ENCODE measurements around the gene SLC3A2. TPM values are rescaled to one million over a fixed set of nuclear protein-coding genes. Genes with fewer than 3 reads are reported as not detected.

Gene SLC3A2
- total RNA-seq, 1 donor from 2014 or later = 35.0 TPM

DNA sequence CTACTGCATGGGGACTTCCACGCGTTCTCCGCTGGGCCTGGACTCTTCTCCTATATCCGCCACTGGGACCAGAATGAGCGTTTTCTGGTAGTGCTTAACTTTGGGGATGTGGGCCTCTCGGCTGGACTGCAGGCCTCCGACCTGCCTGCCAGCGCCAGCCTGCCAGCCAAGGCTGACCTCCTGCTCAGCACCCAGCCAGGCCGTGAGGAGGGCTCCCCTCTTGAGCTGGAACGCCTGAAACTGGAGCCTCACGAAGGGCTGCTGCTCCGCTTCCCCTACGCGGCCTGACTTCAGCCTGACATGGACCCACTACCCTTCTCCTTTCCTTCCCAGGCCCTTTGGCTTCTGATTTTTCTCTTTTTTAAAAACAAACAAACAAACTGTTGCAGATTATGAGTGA is 7.7 kb downstream of the SLC3A2 start:
- intact Hi-C loops (cut with micrococcal nuclease) = no loop called here
- H3K4me3 ChIP-seq = no peak overlapping the region
- peaks cover 49% of the 10 kb centered on the region for H3K4me1 ChIP-seq
- TF ChIP-seq, protein P1, sequence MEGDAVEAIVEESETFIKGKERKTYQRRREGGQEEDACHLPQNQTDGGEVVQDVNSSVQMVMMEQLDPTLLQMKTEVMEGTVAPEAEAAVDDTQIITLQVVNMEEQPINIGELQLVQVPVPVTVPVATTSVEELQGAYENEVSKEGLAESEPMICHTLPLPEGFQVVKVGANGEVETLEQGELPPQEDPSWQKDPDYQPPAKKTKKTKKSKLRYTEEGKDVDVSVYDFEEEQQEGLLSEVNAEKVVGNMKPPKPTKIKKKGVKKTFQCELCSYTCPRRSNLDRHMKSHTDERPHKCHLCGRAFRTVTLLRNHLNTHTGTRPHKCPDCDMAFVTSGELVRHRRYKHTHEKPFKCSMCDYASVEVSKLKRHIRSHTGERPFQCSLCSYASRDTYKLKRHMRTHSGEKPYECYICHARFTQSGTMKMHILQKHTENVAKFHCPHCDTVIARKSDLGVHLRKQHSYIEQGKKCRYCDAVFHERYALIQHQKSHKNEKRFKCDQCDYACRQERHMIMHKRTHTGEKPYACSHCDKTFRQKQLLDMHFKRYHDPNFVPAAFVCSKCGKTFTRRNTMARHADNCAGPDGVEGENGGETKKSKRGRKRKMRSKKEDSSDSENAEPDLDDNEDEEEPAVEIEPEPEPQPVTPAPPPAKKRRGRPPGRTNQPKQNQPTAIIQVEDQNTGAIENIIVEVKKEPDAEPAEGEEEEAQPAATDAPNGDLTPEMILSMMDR (IDR thresholded peaks at IDR 0.05; ENCODE audit: borderline replicate concordance) = no peak
- H3K9me3 ChIP-seq (replicated peaks) = no peaks in the 10 kb centered on the region
- no peak overlapping the region for H3K27ac ChIP-seq (replicated peaks)
- DNase-seq = no peak
- H3K36me3 ChIP-seq = peaks cover 64% of the 10 kb centered on the region
- no peaks in the 10 kb centered on the region for H3K27me3 ChIP-seq (ENCODE audit: low read depth)

DNA sequence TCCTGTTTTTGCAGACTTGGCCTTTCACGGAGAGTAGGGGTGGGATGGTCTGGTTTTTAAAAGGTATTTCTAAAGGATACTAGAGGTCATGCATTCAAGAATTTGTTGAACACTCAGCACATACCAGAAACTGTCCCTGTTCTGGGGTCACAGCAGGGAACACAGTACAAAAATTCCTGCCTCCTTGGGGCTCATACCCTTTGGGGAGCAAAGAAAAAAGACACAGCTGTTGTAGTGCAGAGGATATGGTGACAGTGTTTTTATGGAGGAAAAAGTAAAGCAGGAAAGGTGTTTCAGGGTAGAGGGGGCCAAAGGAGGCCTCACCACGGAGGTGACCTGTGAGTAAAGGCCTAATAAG is 8.4 kb downstream of the SLC3A2 start:
- Histone ChIP-seq H3K36me3 (peaks cover 57% of the 10 kb centered on the region), H3K9me3 (replicated peaks) (no peaks in the 10 kb centered on the region), H3K27me3 (ENCODE audit: low read depth) (no peaks in the 10 kb centered on the region), H3K4me1 (peaks cover 42% of the 10 kb centered on the region), H3K4me3 (no peak overlapping the region), H3K27ac (replicated peaks) (peak overlapping the region; percentile 77)
- intact Hi-C loops (cut with micrococcal nuclease) = no loop called here
- TF ChIP-seq, protein P1 (IDR thresholded peaks at IDR 0.05; ENCODE audit: borderline replicate concordance) = no peak
- no peak for DNase-seq

DNA sequence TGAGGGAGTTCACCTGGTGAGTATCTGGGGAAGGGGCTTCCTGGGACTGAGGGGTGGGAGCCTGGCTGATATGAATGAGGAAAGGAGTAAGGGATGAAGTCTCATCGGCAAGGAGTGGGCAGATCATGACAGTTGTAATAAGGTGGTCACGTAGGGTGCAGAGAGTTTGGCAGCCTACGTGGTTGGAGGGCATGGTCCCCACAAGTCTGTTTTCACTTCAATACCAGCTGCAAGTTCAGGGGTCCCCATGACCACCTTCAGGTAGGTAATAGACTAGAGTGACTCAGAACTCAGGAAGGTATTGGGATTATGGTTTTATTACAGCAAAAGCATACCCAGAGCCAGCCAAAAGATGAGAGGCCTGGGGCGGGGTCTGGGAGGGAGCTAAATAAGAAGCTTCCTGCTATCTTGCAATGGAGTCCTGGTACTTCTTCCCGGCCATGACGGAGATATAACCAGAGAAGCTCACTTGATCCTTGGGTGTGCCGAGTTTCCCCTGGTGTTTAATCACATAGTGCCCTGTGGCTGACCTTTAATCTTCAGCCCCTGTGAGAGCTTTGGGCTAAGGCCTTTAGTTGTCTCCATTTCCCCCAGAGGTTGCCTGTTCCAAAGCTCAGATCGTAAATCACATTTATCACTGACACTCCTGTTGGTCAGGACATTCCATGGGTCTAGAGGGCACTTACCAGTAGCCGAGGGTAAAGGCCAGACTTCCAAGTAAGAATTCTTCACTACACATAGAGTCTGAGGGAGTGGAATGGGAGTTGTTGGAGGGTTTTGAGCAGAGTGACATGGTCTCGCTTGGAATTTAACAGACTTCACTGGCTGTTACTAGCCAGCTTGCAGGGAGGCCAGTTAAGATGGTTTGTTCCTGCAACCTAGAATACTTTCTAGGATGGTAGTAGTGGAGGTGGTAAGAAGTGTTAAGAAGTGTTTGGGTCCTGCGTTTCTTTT is 9.1 kb downstream of the SLC3A2 start:
- peaks cover 50% of the 10 kb centered on the region for H3K36me3 ChIP-seq

DNA sequence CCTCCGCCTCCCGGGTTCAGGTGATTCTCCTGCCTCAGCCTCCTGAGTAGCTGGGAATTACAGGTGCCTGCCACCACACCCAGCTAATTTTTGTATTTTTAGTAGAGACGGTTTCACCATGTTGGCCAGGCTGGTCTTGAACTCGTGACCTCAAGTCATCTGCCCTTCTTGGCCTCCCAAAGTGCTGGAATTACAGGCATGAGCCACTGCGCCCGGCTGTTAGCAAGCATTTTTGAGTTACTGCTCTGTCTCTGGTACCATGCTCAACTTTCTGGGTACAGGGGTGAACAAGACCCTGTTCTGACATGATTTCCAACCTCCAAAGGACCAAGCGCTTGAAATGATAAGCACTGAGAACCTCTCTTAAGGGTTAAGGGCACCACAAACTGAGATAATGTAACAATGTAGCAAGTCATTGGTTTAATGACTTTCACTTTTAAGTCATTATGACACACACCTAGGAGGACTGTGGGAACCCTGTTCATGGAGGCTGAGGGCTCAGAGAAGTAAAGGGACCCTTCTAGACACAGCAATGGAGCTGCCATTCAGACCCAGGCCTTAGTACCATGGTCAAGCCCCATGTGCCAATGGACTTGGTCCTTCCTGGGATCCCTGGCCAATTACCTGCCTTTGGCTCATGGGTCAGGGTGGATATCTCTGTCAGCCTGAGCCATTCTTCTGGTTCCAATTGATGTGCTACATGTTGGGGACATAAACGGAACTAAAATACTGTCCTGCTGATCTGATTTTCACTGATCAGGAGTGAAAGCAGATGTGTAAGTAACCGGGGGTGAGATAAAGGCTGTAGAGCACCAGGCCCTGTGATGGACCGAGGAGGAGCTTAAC is 11.6 kb downstream of the SLC3A2 start:
- DNase-seq = no peak
- intact Hi-C loops (cut with micrococcal nuclease) = no loop called here

More for the DNA sequence above, 9.1 kb downstream of the SLC3A2 start:
- H3K27me3 ChIP-seq (ENCODE audit: low read depth) = no peaks in the 10 kb centered on the region
- TF ChIP-seq, protein P1 (IDR thresholded peaks at IDR 0.05; ENCODE audit: borderline replicate concordance) = no peak
- peak overlapping the region; percentile 77 for H3K27ac ChIP-seq (replicated peaks)
- peaks cover 35% of the 10 kb centered on the region for H3K4me1 ChIP-seq
- DNase-seq = no peak
- H3K4me3 ChIP-seq = no peak overlapping the region
- intact Hi-C loops (cut with micrococcal nuclease) = no loop called here
- no peaks in the 10 kb centered on the region for H3K9me3 ChIP-seq (replicated peaks)

DNA sequence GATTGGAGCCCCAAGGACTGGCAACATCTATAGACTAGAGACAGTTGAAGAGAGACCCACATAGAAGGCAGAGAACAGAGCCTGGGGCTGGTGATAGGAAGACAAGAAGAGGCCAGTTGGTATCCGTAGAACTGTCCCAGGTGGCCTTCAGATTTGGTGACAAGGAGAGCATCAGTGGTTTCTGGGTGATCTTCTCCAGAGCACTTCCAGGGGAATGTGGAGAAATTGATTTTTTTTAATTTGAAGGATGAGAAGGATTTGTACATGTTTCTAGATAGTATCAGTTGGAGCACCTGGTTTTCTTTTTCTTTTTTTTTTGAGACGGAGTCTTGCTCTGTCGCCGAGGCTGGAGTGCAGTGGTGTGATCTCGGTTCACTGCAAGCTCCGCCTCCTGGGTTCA is 14.8 kb downstream of the SLC3A2 start:
- Histone ChIP-seq H3K27ac (replicated peaks) (peak overlapping the region; percentile 67), H3K36me3 (no peaks in the 10 kb centered on the region), H3K4me1 (peaks cover 17% of the 10 kb centered on the region), H3K4me3 (no peak overlapping the region), H3K27me3 (ENCODE audit: low read depth) (peaks cover 3% of the 10 kb centered on the region), H3K9me3 (replicated peaks) (no peaks in the 10 kb centered on the region)
- TF ChIP-seq, protein P1 (IDR thresholded peaks at IDR 0.05; ENCODE audit: borderline replicate concordance) = no peak
- no peak for DNase-seq
- intact Hi-C loops (cut with micrococcal nuclease) = no loop called here

More for the DNA sequence above, 11.6 kb downstream of the SLC3A2 start:
- H3K9me3 ChIP-seq (replicated peaks) = no peaks in the 10 kb centered on the region
- peaks cover 39% of the 10 kb centered on the region for H3K4me1 ChIP-seq
- peaks cover 25% of the 10 kb centered on the region for H3K36me3 ChIP-seq
- no peaks in the 10 kb centered on the region for H3K27me3 ChIP-seq (ENCODE audit: low read depth)
- H3K27ac ChIP-seq (replicated peaks) = peak overlapping the region; percentile 11
- TF ChIP-seq, protein P1 (IDR thresholded peaks at IDR 0.05; ENCODE audit: borderline replicate concordance) = no peak
- no peak overlapping the region for H3K4me3 ChIP-seq
